ENCODE measurements around the gene GGA3.

Gene GGA3

DNA sequence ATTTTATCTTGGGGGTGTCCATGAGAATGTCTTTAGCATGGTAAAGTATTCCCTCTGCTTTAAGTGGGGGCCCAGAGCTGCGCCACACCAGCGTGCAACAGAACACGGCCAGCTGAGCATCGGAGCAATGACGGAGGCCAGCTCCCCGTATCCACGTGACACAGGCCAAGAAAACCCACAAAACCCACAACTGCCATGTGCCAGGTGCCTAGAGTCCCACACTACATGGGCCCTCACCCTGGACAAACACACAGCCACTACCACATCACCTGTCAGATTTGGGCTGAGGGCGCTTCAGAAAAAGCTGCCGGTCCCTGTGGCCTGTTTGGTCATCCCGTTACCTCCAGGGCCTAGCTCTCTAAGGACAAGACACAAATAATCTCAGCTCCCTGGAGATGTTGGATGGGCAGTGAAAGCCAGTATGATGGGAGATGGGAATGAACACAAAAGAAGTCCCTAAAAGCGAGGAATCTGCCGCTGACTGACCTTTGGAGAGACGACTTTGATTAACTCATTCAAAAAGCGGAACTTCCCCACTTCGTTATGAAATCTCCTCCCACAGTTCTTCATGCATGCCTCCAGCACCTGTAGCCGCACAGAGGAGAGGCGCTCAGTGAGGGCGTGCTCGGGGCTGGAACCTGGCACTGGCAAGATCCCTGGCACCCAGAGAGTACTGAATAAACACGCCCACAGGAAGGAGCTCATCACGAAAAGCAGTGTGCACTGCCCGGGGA, 17.1 kb downstream of the GGA3 start:
- DNase-seq = no peak

DNA sequence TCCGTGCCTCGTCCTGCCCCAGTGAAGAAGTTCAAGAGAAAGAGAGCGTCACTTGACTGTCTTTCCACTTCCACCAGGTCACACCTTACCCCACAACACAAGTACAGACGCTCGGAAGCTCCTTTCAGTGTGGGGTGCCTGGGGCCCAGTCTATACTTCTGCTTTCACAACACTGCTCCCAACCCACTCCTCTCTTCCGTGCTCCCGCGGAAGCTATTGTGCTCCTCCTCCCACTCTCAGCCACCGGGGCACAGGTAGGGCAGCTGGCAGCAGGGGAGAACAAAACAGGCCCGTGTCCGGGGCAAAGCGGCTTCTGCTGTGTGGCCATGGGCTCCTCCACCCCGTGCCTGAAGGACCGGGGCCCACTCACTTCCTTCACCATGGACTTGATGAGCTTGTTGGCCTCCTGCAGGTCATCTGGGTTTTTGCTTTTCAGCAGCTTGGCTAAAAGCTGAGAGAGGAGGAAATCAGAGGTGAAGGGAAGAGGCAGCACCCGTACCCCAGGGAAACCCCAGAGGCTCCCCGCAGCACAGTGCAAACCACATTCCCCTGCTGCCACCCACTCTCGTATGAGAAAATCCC, 18.9 kb downstream of the GGA3 start:
- no peak for DNase-seq

DNA sequence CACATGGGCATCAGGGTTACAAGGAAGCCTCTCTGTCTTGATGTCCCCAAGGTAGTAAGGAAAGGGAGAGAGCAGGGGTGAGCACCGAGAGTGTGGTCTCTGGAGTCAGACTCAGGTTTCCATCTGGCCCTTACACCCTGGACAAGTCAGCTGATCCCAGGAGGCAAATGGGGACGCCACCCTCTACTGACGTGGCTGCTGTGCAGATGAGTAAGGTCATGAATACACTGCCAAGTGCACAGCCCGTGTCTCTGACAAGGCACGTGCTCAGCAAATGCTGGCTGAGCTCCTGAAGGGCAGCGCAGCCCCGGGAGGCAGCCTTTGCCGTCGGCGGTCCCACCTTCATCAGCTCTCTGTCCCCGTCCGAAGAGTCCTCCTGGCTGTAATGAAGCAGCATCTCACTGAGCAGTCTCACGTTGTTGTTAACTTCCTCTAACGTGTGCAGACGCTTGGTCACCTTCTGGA, 19.4 kb downstream of the GGA3 start:
- DNase-seq = no peak

DNA sequence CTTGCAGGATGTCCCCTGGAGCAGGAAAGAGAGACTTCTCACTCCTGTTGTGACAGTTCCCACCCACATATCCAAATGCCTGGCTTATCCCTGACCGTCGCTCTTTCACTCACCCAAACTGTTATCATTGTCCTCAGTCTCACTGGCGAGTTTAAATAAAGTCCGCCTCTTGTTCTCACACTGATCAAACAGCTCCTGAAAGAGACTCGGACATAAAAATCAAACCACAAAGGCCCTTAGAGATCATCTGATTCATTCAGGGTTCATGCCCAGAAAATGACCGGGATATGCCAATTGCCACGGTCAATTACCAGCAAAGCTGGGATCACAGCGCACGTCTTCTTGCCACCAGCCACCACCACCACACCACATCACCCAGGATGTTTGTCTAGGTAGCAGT, 19.9 kb downstream of the GGA3 start:
- DNase-seq = no peak

GRCh38 chr17:75241143-75241430, 20.3 kb downstream of the GGA3 start:
- no peak for DNase-seq

GRCh38 chr17:75240394-75241142, 20.8 kb downstream of the GGA3 start:
- no peak for DNase-seq

DNA sequence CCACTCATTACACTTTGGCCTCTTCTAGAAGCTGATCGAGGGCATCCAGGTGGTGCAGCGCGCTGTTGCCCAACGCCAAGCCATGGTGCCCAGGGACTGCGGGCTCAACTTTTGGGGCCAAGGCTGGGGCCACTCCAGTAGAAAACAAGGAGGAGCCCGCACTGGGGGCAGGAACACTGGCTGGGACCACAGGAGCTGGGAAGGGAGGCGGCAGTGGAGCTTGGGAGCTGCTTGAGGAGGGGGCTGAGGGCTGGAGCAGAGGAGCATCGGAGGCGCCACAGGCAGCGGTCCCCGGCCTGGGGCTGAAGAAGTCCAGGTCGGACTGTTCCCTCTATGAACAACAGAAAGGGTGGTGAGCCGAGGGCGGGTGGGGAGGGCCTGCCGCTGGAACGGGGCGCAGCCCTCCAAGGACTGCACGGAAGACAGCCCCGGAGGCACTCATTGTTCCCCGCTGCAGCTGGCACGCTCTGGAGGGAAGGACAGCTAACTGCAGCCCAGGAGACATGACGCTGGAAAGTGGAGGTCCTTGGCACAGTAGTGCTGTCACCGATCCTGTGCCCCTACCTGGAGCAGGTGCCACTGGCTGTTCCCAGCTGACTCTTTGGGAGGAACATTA, 21.5 kb downstream of the GGA3 start:
- DNase-seq = no peak

- DNase-seq = no peak
These were observed 22.2 kb downstream of the GGA3 start for GRCh38 chr17:75239214-75239613.

DNA sequence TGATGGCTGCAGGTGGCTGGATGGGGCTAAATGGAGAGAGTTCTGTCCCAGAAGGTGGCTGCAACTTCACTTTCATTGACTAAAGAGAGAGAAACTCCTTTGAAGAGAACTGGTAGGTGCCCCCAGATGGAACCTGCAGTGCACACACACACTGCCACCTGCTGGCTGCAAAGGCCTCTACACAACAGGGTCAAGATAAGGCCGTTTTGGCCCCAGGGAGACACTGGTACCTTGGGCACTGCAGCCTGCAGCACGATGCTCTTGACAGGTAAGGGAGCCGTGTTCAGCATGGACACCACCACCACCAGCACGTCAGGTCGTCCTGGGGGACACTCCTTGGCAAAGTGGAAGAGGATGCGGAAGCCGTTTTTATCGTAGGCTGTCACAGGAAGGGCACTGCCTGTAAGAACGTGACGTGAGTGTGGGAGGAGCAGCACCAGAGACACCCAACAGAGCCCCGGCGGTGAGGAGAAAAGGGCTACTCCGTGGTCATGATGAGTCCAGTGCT, 22.7 kb downstream of the GGA3 start:
- no peak for DNase-seq

GRCh38 chr17:75238020-75238580, 23.3 kb downstream of the GGA3 start:
- DNase-seq = no peak

GRCh38 chr17:75237100-75238014, 24.0 kb downstream of the GGA3 start:
- DNase-seq = no peak

DNA sequence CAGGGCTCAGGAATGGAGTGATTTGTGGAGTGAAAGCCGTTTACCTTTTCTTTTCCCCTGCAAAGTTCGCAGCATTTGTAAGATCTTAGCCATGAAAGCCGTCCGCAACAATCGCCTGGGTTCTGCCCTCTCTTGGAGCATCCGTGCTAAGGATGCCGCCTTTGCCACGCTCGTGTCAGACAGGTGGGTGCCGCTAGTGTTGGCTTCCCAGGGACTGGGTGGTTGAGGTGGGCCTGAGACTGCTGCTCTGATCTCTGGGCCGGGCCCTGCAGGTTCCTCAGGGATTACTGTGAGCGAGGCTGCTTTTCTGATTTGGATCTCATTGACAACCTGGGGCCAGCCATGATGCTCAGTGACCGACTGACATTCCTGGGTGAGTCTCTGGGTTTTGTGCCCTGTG, 28.6 kb downstream of the GGA3 start:
- no peak for DNase-seq

DNA sequence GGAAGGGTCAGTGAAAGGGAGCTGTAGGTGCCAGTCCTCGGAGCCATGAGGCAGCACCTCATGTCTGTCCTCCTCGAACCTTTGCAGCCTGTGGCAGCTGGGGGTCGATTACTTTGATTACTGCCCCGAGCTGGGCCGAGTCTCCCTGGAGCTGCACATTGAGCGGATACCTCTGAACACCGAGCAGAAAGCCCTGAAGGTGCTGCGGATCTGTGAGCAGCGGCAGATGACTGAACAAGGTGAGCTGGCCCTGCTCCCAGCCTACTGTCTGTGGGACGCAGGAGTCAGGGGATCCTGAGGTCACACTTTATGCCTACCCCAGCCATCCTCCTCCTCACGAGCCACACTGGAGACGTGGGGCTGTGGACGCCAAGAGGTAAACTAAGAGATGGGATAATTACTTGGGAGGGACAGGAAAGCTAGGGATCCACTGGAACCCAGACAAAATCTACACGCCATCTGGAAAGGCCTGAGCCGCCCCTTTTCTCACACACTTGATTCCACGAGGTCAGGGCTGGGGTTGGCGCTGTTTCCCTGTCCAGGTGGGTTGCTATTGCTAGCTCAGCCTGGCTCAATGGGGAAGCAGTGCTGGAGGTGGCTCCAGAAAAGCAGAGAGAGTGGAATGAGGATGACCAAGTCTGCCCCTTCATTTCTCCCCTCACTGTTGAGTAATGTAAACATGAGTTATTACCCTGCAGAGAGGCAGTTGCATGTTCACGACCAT, 29.5 kb downstream of the GGA3 start:
- no peak for DNase-seq

GRCh38 chr17:75231071-75231470, 30.3 kb downstream of the GGA3 start:
- no peak for DNase-seq

DNA sequence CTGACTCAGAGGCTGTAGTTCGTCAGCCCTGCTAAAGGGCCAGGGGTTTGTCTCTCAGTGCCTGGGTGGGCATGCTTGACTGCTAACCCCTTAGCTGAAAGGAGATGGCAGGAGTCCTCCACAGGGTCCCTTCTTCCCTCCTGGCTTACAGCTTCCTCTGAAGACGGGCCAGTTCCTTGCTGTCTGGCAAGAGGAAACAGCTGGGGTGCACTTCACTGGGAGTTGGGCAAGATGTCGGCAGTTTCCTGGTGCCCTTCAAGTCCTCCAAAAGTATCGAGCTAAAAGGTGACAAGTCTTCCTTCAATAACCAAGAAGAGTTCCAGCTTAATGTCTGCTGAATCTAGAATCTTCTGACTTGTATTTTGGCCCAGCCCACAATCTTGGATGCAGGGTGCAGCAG, 32.6 kb downstream of the GGA3 start:
- no peak for DNase-seq

GRCh38 chr17:75228305-75228704, 33.1 kb downstream of the GGA3 start:
- DNase-seq = no peak

DNA sequence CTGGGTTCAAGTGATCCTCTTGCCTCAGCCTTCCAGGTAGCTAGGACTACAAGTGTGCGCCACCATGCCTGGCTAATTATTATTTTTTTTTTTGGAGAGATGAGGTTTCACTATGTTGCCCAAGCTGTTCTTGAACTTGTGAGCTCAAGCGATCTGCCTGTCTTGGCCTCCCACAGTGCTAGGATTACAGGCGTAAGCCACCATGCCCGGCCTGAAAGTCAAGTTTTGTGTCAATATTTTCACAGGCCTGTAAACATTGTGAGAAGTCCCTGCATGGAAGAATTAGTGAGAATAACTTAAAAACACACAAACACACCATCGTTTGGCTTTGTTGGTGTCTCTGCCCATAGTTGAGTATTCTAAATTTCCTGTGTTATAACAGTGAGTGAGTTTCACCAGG, 33.7 kb downstream of the GGA3 start:
- DNase-seq = no peak

DNA sequence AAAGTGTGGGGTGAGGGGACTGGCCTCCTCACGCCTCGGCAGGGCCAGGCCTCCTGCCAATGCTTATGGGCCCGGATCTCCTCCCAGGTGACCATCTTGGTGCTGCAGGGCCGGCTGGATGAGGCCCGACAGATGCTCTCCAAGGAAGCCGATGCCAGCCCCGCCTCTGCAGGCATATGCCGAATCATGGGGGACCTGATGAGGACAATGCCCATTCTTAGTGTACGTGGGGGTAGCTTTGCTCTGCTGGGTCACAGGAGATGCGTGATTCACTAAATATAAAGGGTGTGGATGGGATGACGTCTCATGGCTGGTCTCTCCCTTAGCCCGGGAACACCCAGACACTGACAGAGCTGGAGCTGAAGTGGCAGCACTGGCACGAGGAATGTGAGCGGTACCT, 36.4 kb downstream of the GGA3 start:
- DNase-seq = no peak

DNA sequence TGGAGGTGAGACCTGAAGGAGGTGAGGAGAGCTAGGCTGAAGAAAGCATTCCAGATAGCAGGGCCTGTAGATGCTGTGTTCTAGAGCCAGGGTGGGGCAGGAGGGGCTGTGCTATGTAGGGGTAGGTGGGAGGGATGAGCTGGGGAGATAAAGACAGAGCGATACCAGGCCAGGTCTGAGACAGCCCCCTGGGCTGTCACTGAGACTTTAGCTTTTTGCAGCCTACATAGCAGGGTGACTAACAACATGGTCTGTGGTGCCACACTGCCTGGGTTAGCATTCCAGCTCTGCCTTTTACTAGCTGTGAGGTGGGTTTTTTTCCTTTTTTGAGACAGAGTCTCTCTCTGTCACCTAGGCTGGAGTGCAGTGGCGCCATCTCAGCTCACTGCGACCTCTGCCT, 41.6 kb downstream of the GGA3 start:
- no peak for DNase-seq

DNA sequence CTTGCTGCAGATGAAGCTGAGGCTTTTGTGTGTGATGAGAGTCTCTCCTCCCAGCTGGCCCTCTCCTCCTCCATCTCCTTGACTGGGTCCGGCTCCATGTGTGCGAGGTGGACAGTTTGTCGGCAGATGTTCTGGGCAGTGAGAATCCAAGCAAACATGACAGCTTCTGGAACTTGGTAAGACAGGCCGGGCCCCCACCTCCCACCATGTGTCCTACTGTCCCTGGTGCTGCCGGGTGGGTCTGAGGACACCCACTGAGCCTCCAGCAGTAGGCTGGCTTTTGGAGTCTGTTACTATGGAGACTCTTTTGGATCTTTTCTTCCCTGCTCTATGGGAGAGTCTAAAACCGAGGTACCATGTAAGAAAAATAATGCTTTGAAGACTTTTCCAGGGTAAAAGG, 43.3 kb downstream of the GGA3 start:
- no peak for DNase-seq

DNA sequence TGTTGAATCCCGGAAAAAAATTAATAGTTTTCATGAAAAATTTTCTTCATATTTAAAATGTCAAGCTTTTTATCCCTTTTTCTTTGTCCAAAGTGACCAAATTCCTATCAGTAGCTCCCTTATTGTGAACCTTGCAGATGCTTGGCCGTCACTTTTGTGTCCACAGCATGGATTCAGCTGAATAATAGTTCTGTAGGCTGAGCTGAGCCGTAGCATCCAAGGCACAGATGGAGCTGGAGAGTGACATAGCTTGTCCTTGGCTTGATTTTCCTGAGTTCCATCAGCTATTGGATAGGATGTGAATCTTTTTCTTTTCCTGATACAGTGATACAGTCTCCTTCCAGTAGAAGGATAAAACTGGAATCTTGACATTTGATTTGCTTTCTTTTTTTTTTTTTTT, 52.3 kb downstream of the GGA3 start:
- DNase-seq = no peak

DNA sequence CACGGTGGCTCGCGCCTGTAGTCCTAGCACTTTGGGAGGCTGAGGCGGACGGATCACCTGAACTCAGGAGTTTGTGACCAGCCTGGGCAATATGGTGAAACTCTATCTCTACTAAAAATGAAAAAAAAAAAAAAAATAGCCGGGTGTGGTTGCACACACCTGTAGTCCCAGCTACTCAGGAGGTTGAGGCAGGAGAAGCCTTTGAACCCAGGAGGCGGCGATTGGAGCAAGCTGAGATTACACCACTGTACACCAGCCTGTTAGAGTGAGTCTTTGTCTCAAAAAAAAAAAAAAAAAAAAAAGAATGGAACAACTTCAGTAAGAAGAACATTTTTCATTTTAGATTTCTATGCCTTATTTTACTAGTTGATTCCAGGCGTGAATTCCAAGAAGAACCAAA, 53.2 kb downstream of the GGA3 start:
- DNase-seq = no peak

Data from NCI-H2029 (cell line).